K562 (cell line): ENCODE results near the gene SND1. TPM values are rescaled to one million over a fixed set of nuclear protein-coding genes. Genes with fewer than 3 reads are reported as not detected.

ENCODE experiments used
- ATAC-seq: fragments of 200-7000 bp; cut with Tn5 transposase; 3 replicates; pipeline ENCODE4 v1.9.1; 2020; ENCODE audit warnings: moderate library complexity
- BruUV-seq: library from RNA; stranded (reverse); fragments of 400-500 nt; replicated peaks from 2 replicates; lab custom pipeline; 2021; lab: Mats Ljungman, UMichigan
- CTCF ChIA-PET: fragments of 300-600 bp; formaldehyde crosslinking; extraction: SDS; loops from one replicate; lab custom pipeline; 2021; ENCODE audit warnings: low intra/inter-chr PET ratio; lab: Yijun Ruan, JAX
- POLR2A ChIA-PET: fragments of 300-600, 350-650 bp; sonication (Branson Sonifier 250); formaldehyde crosslinking; extraction: SDS; loops from one replicate; lab custom pipeline; 2021; ENCODE audit warnings: antibody characterized with exemption, inconsistent platforms; lab: Yijun Ruan, JAX
- DNase-seq, 4 experiments: peaks; one replicate each; pipeline versions ENCODE4 v3.0.0 to v3.0.0-alpha.2; 2011 to 2018; ENCODE audit warnings: low spot score in 3 of 4, mixed read lengths in 3 of 4; ENCODE audit errors: extremely low read depth in 1 of 4
- FAIRE-seq: peaks from 2 replicates; lab custom pipeline; 2011; peaks lifted over from hg19 to GRCh38; lab: Jason Lieb, UNC
- H2AFZ ChIP-seq: 2 replicates; pipeline ENCODE4 v1.6.0; 2011; ENCODE audit warnings: low read depth, low read length, control low read depth, inconsistent platforms
- H3K27ac ChIP-seq: fragments of 200-600 bp; 3 replicates; pipeline ENCODE4 v1.8.0; 2011; ENCODE audit warnings: low read depth, mild to moderate bottlenecking, control low read depth, inconsistent platforms, low read length, moderate library complexity, mixed read lengths; ENCODE audit errors: extremely low read depth
- H3K27me3 ChIP-seq, 2 experiments: fragments of 300-600 bp in 1 of 2; 2 replicates in 1 of 2; 3 replicates in 1 of 2; pipeline versions ENCODE4 v1.6.0 to v1.8.0; 2011; ENCODE audit warnings: inconsistent platforms in 2 of 2, low read length in 2 of 2, mild to moderate bottlenecking in 1 of 2, mixed read lengths in 1 of 2, moderate library complexity in 1 of 2; ENCODE audit not compliant: control insufficient read depth in 2 of 2, insufficient read depth in 2 of 2
- H3K36me3 ChIP-seq: fragments of 300-600 bp; 3 replicates; pipeline ENCODE4 v1.8.0; 2011; ENCODE audit warnings: mild to moderate bottlenecking, low read length, inconsistent platforms; ENCODE audit not compliant: control insufficient read depth, insufficient read depth
- H3K4me1 ChIP-seq, 2 experiments: fragments of 200-600 bp in 1 of 2; replicated peaks in 1 of 2; 2 replicates in 1 of 2; 3 replicates in 1 of 2; pipeline versions ENCODE4 v1.5.1 to v1.8.0; 2011; ENCODE audit warnings: inconsistent platforms in 2 of 2, low read length in 2 of 2, mild to moderate bottlenecking in 1 of 2, mixed read lengths in 1 of 2, moderate library complexity in 1 of 2; ENCODE audit not compliant: control insufficient read depth in 2 of 2, insufficient read depth in 2 of 2
- H3K4me2 ChIP-seq: 2 replicates; pipeline ENCODE4 v1.6.1; 2011; ENCODE audit warnings: low read length, control low read depth, inconsistent platforms, mixed read lengths; ENCODE audit not compliant: insufficient read depth
- H3K4me3 ChIP-seq: fragments of 200-600 bp; sonication (generic), shearing (Covaris generic); 2 replicates; pipeline ENCODE4 v1.5.1; 2016; ENCODE audit warnings: control low read depth, inconsistent platforms
- H3K79me2 ChIP-seq: fragments of 200-600 bp; 3 replicates; pipeline ENCODE4 v1.8.0; 2011; ENCODE audit warnings: low read length, inconsistent platforms; ENCODE audit not compliant: control insufficient read depth, insufficient read depth
- H3K9ac ChIP-seq, 2 experiments: 2 replicates each; pipeline versions ENCODE4 v1.6.0 to v1.6.1; 2011; ENCODE audit warnings: low read depth in 2 of 2, low read length in 2 of 2, control low read depth in 1 of 2, inconsistent platforms in 1 of 2, mild to moderate bottlenecking in 1 of 2, mixed read lengths in 1 of 2; ENCODE audit not compliant: insufficient read depth in 1 of 2
- H3K9me1 ChIP-seq: one replicate; pipeline ENCODE4 v1.6.0; 2011; ENCODE audit warnings: inconsistent platforms, mild to moderate bottlenecking, low read length, moderate library complexity; ENCODE audit not compliant: control insufficient read depth, insufficient read depth
- H3K9me3 ChIP-seq: replicated peaks from 2 replicates; pipeline ENCODE4 v1.5.1; 2011; ENCODE audit warnings: low read depth, low read length, inconsistent platforms; ENCODE audit not compliant: control insufficient read depth, insufficient read depth
- H4K20me1 ChIP-seq: replicated peaks from 2 replicates; pipeline ENCODE4 v1.6.1; 2011; ENCODE audit warnings: low read length, inconsistent platforms, mixed read lengths; ENCODE audit not compliant: control insufficient read depth, insufficient read depth
- ARID2 ChIP-seq: fragments of 450-650 bp; IDR thresholded peaks from 2 replicates; pipeline ENCODE4 v1.6.1; 2017; ENCODE audit warnings: antibody characterized with exemption, mild to moderate bottlenecking
- CBFA2T2 ChIP-seq: fragments of 450-650 bp; conservative IDR thresholded peaks from 2 replicates; pipeline ENCODE4 v1.6.1; 2017; ENCODE audit warnings: mild to moderate bottlenecking
- NFRKB ChIP-seq: fragments of 450-650 bp; IDR thresholded peaks from 2 replicates; pipeline ENCODE4 v1.6.1; 2016; ENCODE audit warnings: low read depth
- TOE1 ChIP-seq, 2 experiments: fragments of 450-650 bp in 1 of 2; sonication (generic) in 1 of 2; formaldehyde crosslinking in 1 of 2; IDR thresholded peaks; 2 replicates each; pipeline versions ENCODE4 v1.7.1 to v1.8.0; 2016 to 2022; ENCODE audit warnings: borderline replicate concordance in 2 of 2, mild to moderate bottlenecking in 2 of 2, antibody characterized with exemption in 1 of 2, inconsistent platforms in 1 of 2, low read depth in 1 of 2, missing genetic modification reagents in 1 of 2, moderate library complexity in 1 of 2
- WGBS: fragments of 100-300 bp; shearing (Covaris generic); methylation state at CpG from one replicate; pipeline ENCODE4 v1.1.6; 2016; ENCODE audit warnings: low coverage, mixed read lengths; ENCODE audit not compliant: insufficient coverage; ENCODE audit errors: missing lambda C conversion rate; 5-methylcytosine and 5-hydroxymethylcytosine counted together
- in situ Hi-C: fragments of 300-500 bp; cut with MboI; formaldehyde crosslinking; loops from 4 replicates; pipeline ENCODE4 v1.15.0; 2018; ENCODE audit warnings: inconsistent platforms, mixed read lengths
- intact Hi-C: fragments of 100-400 bp; cut with micrococcal nuclease; formaldehyde crosslinking; loops from 2 replicates; pipeline ENCODE4 v1.14.2; 2022
- polyA plus RNA-seq, 8 experiments: library from polyadenylated mRNA; depleted of rRNA in 4 of 8; stranded (reverse) in 5 of 8; unstranded in 3 of 8; fragments of >200 nt; fragmentation: Nextera tagmentation in 2 of 8; fragmentation: Illumina TruSeq in 1 of 8; extraction: Ambion mirVana in 2 of 8; extraction: Trizol in 1 of 8; gene quantifications; 2 replicates each; pipeline versions ENCODE4 v1.2.1 to v1.2.3, GENCODE V29; 2011 to 2014; ENCODE audit warnings: inconsistent platforms in 1 of 8, missing spikeins in 1 of 8
- total RNA-seq, 7 experiments: library from RNA; depleted of rRNA in 6 of 7; stranded (reverse); fragments of >200 nt in 6 of 7; fragmentation: Illumina TruSeq in 2 of 7; extraction: Trizol in 2 of 7; gene quantifications; 2 replicates each; pipeline versions ENCODE4 v1.2.1 to v1.2.3, GENCODE V29; 2011 to 2021; ENCODE audit warnings: low replicate concordance in 1 of 7
- TF ChIP-seq, protein P1 (sequence below): sonication (generic); formaldehyde crosslinking; IDR thresholded peaks from 2 replicates; pipeline ENCODE4 v1.8.1; 2023; ENCODE audit warnings: mild to moderate bottlenecking, missing genetic modification reagents
- TF ChIP-seq, protein P2 (sequence below), 2 experiments: fragments of 450-650 bp; formaldehyde crosslinking in 1 of 2; IDR thresholded peaks; 2 replicates each; pipeline versions ENCODE4 v1.4.0 to v1.6.1; 2014 to 2020; ENCODE audit warnings: mild to moderate bottlenecking in 2 of 2, borderline replicate concordance in 1 of 2, low read depth in 1 of 2

SND1 gene
- total and polyA plus RNA-seq, 9 of the 15 experiments (the other 6 are each of a cell fraction or from before 2014, with no cell fraction given) = 46.5 to 307 (median 191) TPM

DNA sequence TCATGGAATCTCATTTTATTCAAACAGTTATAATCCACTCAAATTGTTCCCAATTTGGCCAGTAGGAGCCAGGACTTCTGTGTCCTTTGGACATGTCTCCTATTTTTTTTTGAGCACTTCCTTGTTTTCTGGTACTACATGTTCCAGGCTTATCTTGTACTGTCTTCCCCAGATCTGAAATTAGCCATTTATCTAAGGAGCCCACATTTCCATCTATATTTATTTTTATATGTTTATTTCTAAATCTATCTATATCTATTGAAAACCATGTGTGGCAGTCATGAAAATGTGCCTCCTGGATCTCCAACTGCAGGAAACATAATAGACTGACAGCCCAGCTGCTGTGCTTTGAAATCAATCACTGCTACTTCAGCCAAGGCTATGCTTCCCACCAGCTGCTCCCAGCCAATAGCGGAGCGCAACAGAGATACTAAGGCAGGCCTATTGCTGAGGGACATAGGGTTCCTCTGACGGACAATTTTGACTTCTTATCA lies 232.1 kb downstream of the SND1 start (continued):
- peak; percentile 27; the same call in 1 of the 2 replicates for TF ChIP-seq CBFA2T2
- TF ChIP-seq ARID2 = no peak
- TF ChIP-seq, all 486 proteins: peak for 20

DNA sequence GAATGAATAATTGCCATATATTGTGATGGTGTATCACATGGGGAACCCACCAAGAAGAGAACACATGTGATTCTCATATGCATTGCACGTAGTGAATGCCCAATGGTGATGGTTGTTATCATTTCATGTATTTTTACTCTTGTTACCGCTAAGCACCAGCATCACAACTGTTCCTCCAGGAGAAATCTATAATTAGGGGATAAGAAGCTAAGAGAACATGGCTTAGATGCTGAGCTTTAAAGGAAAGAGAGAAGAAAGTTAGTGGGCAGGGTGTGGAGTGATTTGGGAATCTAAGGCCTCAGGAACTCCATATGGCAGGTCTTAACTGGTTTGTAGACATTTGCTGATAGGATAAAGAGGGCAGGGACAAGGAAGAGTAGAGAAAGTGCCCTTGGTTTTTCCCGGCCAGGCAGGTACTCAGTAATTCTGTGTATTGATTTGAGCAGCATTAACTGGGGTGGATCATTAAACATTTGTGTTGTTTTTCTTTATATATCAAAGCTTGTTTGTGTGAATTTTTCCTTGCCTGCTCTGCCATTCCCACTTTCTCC lies 233.3 kb downstream of the SND1 start:
- DNase-seq (no peak), FAIRE-seq (no peak), ATAC-seq (no peak; the same call in 2 of the 3 replicates)
- H2AFZ ChIP-seq = no peak overlapping the region
- no peak overlapping the region for H3K4me3 ChIP-seq
- H3K27me3 ChIP-seq = no peaks in the 10 kb centered on the region
- peaks cover 4% of the 10 kb centered on the region; the same call in 1 of the 2 replicates for H4K20me1 ChIP-seq
- in situ Hi-C loops = no loop called here
- ChIA-PET CTCF (no interaction called here), POLR2A (interaction anchor here (0.6 to 1.6 kb wide), 9 partner anchors 8 to 180 kb away, joined by 3 to 6 read pairs (median 3); no protein-coding TSS in a partner anchor)
- peak overlapping the region; percentile 46; the same call in 1 of the 2 replicates for H3K4me2 ChIP-seq
- 48% methylated on average over 3 of the region's 3 CpGs for WGBS
- H3K9me1 ChIP-seq = peaks cover 9% of the 10 kb centered on the region
- intact Hi-C loops = no loop called here
- no TSS peak for BruUV-seq
- H3K79me2 ChIP-seq = peaks cover 46% of the 10 kb centered on the region
- peaks cover 49% of the 10 kb centered on the region for H3K36me3 ChIP-seq
- H3K27ac ChIP-seq = peak overlapping the region; percentile 37; the same call in 2 of the 3 replicates
- H3K9me3 ChIP-seq = no peaks in the 10 kb centered on the region
- H3K4me1 ChIP-seq = peaks cover 29 to 49% of the 10 kb centered on the region in 2 experiments
- H3K9ac ChIP-seq = no peak overlapping the region; a peak in 1 of 4 replicates
- TF ChIP-seq NFRKB (peak; percentile 16; the same call in 1 of the 2 replicates), TOE1 (IDR thresholded peaks at IDR 0.05; ENCODE audit: borderline replicate concordance) (no peak), TOE1 (CRISPR knock-in tag; IDR thresholded peaks at IDR 0.05; ENCODE audit: borderline replicate concordance, low read depth) (0 out of 2 replicates have a peak, but pooled peaks have one; percentile 33)
- TF ChIP-seq, protein P1, sequence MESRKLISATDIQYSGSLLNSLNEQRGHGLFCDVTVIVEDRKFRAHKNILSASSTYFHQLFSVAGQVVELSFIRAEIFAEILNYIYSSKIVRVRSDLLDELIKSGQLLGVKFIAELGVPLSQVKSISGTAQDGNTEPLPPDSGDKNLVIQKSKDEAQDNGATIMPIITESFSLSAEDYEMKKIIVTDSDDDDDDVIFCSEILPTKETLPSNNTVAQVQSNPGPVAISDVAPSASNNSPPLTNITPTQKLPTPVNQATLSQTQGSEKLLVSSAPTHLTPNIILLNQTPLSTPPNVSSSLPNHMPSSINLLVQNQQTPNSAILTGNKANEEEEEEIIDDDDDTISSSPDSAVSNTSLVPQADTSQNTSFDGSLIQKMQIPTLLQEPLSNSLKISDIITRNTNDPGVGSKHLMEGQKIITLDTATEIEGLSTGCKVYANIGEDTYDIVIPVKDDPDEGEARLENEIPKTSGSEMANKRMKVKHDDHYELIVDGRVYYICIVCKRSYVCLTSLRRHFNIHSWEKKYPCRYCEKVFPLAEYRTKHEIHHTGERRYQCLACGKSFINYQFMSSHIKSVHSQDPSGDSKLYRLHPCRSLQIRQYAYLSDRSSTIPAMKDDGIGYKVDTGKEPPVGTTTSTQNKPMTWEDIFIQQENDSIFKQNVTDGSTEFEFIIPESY (CRISPR knock-in tag) = peak; percentile 58; the same call in 1 of the 2 replicates
- TF ChIP-seq, protein P2, sequence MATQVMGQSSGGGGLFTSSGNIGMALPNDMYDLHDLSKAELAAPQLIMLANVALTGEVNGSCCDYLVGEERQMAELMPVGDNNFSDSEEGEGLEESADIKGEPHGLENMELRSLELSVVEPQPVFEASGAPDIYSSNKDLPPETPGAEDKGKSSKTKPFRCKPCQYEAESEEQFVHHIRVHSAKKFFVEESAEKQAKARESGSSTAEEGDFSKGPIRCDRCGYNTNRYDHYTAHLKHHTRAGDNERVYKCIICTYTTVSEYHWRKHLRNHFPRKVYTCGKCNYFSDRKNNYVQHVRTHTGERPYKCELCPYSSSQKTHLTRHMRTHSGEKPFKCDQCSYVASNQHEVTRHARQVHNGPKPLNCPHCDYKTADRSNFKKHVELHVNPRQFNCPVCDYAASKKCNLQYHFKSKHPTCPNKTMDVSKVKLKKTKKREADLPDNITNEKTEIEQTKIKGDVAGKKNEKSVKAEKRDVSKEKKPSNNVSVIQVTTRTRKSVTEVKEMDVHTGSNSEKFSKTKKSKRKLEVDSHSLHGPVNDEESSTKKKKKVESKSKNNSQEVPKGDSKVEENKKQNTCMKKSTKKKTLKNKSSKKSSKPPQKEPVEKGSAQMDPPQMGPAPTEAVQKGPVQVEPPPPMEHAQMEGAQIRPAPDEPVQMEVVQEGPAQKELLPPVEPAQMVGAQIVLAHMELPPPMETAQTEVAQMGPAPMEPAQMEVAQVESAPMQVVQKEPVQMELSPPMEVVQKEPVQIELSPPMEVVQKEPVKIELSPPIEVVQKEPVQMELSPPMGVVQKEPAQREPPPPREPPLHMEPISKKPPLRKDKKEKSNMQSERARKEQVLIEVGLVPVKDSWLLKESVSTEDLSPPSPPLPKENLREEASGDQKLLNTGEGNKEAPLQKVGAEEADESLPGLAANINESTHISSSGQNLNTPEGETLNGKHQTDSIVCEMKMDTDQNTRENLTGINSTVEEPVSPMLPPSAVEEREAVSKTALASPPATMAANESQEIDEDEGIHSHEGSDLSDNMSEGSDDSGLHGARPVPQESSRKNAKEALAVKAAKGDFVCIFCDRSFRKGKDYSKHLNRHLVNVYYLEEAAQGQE (IDR thresholded peaks at IDR 0.05; ENCODE audit: borderline replicate concordance) = peak; percentile 34
- TF ChIP-seq, protein P2 (CRISPR knock-in tag; IDR thresholded peaks at IDR 0.05; ENCODE audit: low read depth) = no peak
